ENCODE measurements around the gene SPATA16.
"Not testable (repeated sequence)": the region's sequence is repeated elsewhere in the genome, so short reads cannot be mapped to it uniquely, and the experiment has no call there.

Gene SPATA16, protein sequence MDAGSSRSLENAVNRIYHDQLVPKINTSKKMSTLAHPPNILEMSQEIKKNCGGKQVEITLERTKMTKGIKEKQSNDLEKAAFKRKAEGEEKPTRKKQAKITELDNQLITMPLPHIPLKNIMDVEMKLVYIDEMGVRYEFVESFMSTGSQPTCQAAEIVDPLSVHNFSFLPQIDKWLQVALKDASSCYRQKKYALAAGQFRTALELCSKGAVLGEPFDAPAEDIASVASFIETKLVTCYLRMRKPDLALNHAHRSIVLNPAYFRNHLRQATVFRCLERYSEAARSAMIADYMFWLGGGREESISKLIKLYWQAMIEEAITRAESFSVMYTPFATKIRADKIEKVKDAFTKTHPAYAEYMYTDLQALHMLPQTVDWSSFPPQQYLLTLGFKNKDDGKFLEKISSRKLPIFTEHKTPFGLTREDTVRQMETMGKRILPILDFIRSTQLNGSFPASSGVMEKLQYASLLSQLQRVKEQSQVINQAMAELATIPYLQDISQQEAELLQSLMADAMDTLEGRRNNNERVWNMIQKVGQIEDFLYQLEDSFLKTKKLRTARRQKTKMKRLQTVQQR

DNA sequence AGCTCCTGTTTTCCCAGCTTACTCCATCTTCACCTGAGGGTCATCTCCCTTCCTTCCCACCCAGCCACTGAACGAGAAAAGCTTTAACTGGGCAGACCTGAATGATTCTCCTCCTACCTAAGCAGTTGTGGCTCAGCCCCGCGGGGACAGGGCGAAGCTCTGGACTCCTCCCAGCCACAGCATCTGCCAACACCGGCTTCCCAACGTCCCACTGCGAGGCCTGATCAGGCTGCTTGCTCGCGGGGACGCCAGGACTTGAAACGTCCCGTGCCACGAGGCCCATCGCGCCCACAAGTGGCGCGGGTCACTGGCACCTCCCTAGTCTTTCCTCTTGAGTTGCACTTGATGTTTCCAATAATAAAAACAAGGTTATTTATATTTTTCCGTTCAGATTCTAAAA is at the start of gene SPATA16:
Gene SPATA16 (minus strand): TSS at position 250 of the 400 bp plus-strand sequence. CDS start 23,504 bp downstream, outside the sequence.
- DNase-seq: no peak

DNA sequence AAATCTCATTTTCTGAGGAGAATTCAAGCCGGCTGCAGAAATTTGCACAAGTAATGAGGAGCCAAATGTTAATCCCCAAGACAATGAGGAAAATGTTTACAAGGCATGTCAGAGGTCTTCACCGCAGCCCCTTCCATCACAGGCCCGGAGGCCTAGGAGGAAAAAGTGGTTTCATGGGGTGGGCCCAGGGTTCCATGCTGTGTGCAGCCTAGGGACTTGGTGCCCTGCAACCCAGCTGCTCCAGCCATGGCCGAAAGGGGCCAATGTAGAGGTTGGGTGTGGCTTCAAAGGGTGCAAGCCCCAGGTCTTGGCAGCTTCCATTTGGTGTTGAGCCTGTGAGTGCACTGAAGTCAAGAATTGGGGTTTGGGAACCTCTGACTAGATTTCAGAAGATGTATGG is 42.0 kb upstream of the SPATA16 start:
- not testable (repeated sequence) for DNase-seq

DNA sequence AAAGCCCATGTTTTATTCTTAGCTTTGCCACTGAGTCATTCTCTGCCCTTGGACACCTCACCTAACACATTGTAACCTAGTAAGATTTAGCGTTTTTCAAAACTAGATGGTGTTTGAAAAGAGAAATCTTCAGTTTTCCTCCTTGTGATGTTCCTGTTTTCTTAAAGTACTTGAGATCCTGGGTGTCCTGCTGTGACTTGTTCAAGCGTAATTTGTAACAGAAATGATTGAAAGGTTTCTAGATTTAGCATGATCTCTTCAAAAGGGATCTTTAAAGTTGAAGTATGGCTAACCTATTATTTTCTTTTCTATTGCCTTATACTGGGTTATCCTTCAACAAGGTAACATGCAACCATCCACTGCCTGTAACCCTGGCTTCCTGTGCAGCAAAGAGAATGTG is 32.6 kb upstream of the SPATA16 start:
- DNase-seq: no peak

DNA sequence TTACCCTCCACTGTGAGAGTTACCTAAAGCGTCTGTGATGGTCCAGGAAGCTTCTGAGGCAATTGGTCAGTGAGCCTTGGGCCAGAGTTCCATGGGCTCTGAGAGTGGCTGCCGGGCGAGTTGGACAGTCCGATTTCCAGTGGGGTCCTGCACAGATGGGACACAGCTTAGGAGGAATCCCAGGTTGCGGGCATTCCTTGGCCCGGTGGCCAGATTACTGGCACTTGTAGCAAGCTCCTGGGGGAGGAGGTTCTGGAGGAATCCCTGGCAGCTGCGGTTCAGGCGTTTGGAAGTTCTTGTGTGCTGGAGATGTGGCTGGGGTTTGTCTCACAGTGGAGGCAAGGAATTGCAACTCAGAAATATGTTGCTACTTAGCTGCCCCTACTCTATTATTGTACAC is 18.1 kb upstream of the SPATA16 start:
- DNase-seq: not testable (repeated sequence)

DNA sequence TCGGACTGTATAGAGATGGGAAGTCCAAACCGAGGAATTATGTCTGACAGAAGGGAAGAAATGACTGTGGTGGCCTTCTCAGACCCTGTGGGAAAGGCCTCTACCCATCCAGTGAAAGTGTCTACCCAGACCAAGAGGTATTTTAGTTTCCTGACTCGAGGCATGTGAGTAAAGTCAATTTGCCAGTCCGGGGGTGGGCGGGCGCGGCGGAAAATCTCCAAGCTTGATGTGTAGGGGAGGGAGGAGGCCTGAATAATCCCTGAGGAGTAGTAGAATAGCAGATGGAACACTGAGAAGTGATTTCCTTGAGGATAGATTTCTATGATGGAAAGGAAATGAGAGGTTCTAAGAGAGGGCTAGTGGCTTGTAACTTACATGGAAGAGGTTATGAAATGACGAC is 15.5 kb upstream of the SPATA16 start:
- DNase-seq: peak in 3 of 56 donors; percentile 1 to 2 (median 2)

DNA sequence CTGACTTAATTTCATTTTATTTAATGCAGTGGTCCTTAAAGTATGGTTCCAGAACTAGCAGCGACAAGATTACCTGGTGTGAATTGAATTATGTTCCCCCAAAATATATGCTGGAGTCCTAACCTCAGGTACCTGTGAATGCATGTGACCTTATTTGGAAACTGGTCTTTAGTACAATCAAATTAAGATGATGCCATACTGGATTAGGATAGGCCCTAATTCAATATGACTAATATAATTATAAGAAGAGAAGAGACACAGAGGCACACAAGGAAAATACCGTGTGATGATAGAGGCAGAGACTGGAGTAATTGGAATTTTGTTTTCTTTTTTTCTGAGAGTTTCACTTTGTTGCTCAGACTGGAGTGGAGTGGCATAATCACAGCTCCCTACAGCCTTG is 12.6 kb upstream of the SPATA16 start:
- no peak for DNase-seq

DNA sequence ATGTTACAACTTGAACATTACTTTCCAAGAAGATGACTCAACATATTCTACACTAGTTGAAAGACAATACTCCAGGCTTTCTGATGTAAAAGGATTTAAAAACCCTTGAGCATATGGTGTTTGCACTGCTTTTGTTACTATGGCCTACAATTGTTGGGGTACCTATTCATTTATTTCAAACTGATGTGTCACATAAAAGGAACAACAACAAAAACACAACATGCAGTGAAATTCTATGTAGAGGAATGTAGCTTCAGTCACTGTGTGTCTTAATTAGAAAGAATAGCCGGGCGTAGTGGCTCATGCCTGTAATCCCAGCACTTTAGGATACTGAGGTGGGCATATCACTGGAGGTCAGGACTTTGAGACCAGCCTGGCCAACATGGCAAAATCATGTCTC is 1.6 kb downstream of the SPATA16 start:
- DNase-seq: no peak

DNA sequence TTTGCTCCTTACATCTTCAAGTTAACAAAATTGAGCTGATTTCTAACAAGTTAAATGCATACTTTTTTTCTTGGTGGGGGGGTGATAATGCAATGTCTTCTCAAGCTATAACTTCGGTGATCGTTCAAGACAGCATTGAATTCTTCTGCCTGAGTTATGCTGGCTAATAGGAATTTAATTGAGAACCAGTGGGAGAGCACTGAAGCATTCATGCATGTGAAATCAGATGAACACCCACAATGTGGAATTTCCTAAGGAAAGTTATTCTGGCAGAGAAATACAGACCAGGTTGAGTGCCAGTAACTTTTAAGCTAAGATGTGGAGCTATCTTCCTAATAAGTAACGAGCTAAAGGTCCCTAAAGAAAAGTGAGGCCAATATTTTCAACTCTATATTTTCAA is 3.0 kb downstream of the SPATA16 start:
- DNase-seq: no peak

DNA sequence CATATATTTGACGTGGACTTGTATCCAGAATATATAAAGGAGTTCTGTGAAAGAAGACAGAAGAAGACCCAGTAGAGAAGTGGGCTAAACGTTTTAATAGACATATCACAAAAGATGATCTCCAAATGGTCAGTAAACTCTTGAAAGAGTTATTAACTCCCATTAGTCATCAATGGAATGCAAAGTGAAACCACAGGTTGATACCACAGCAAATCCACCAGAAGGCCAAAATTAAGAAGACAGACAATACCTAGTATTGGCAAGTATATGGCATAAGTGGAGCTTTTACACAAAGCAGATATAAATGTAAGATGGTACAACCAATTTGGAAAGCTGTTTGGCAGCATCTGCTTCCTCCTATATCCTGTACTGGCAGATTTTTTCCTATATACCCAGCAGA is 6.0 kb downstream of the SPATA16 start:
- DNase-seq: no peak

DNA sequence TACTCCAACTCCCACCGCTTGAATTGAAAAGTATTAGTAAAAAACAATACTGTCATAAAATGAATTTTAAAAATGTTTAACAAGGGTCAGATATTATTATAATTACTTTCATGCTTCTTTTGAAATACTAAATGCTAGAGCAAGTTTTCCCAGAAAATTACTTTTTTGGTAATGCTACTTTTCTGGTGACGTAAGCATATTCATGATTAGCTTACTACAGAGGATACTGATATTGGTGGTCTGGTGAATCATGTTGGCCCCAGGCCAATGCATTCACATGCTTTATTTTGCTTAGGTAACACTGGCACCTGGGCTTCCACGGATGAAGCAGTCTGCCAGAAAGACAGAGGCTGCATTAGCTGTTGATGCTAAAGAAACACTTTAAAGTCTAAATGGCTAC is 12.4 kb downstream of the SPATA16 start:
- DNase-seq: no peak

DNA sequence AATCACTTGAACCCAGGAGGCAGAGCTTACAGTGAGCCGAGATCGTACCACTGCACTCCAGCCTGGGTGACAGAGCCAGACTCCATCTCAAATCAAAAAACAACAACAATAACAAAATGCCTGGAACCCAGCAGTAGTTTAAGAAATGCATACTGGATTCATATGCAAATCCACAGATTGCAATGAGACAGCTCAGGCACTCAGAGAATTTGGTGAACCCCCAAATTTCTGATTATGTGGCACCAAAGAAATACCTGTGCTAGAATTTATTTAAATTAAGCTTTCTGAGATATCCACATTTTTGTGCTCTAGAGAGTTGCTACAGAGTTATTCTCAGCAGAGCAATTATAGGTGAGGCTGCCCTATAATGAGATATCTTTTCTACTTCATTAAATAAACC is 29.7 kb downstream of the SPATA16 start:
- DNase-seq: no peak

DNA sequence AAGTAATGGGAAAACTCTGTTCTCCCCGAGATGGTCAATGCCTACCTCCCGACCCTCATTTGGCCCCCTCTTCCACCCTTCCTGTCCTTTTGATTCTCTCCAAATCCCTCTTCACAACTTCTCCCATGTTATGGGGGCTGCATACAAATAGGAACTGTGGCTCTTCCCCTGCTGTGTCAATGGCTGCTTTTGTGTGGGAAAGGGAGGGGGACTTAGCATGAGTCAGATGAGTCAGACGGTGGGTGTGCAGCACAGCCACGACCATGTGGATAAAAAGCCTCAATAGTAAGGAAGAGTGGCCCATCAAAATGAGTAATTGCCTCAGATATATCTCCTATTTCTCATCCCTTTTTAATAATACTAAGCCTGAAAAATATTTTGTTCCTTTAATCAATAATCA is 31.9 kb downstream of the SPATA16 start:
- peak in 9 of 56 donors; percentile 1 to 18 (median 1) for DNase-seq

DNA sequence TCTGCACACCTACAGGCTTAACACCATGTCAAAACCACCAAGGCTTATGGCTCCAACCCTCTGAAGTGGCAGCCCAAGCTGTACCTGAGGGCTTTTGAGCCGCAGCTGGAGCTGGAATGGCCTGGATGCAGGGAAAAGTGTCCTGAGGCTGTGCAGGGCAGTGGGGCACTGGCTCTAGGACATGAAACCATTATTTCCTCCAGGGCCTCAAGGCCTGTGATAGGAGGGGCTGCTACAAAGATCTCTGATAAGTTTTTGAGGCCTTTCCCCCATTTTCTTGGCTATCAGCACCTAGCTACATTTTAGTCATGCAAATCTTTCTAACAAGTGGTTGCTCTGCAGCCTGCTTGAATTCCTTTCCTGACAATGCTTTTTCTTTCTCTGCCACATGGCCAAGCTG is 37.6 kb downstream of the SPATA16 start:
- no peak for DNase-seq

DNA sequence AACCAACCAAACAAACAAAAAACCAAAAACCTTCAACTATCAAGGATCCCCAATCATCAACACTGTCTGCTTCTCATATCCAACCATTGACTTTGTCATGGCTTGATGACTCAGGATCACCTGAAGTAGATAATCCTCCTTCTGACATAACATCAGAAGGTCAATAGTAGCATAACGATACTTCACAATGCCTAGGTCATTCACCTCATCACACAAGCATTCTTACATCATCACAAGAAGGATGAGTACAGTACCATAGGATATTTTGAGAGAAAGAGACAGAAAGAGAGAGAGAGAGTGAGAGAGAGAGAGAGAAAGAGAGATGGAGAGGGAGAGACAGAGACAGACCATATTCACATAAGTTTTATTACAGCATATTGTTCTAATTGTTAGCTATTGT is 42.1 kb downstream of the SPATA16 start:
- no peak for DNase-seq

DNA sequence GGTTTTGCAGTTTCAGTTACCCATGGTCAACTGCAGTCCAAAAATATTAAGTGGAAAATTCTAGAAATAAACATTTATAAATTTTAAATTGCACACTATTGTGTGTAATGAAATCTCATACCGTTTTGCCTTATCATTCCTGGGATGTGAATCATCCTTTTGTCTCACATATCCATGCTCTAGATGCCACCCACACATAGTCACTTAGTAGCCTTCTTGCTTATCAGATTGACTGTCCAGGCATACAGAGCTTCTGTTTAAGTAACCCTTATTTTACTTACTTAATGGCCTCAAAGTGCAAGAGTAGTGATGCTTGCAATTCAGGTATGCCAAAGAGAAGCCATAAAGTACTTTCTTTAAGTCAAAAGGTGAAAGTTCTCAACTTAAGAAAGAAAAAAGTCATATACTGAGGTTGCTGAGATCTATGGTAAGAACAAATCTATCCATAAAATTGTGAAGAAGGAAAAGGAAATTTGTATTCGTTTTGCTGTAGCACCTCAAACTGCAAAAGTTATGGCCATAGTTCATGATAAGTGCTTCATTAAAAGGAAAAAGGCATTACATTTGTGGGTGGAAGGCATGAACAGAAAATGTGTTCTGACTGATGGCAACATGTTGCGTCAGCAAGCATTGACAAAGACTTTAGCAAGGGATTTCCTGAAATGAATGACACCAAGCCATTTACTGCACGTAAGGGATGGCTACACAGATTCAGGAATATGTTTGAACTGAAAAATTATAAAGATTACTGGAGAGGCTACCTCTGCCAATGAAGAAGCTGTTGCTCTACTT is 43.8 kb downstream of the SPATA16 start:
- DNase-seq: no peak

DNA sequence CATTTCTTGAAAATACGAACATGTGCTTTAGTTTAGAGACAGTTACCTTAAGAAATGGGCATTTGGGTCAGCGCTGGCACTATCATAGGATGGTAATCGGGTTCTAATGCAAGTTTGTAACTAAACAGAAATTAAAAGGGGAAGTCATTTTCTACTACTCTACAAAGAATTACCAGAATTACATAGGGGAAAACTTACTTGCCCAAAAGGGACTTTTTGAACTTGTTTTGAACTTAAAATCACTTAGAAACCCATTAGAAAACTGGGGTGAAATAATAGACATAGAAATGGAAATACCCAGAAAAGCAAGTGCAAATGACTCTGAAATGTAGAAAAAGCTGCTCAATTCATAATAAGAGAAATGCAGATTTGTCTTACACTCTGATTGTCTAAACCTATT is 44.9 kb downstream of the SPATA16 start:
- no peak for DNase-seq

DNA sequence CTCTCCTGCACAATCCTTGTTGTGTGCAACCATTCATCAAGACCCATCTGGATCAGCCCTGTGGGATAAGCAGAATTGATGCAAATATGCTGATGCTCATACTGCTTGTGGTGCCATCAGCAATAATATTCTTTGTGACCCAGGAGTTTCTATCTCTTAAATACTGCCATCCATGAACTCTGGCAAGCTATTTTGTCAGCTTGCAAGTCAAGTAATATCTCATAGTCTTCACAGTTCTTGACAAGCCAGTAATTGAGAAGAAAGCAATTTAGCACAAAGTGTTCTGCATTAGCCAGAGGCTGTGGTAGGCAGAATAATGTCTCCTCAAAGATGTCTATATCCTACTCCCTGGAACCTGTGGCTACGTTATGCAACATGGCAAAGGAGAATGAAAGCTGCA is 49.0 kb downstream of the SPATA16 start:
- DNase-seq: no peak

DNA sequence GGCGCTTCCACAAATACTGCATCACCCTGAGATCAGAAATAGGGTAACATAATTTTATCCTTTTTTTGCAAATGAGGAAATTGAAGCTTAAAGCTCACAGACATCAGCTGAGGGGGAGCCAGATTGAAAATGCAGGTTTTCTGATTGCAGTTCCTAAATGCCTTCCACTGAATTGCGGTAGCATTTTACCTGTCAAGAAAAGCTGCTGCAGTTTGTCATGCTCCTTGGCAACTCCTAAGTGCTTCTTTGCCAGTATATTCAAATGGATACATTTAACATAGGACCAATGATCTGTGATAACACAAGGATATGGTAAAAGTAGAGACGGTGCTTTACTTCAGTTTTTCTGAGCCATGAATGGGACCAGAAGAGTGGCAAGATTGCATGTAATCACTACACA is 50.5 kb downstream of the SPATA16 start:
- no peak for DNase-seq

DNA sequence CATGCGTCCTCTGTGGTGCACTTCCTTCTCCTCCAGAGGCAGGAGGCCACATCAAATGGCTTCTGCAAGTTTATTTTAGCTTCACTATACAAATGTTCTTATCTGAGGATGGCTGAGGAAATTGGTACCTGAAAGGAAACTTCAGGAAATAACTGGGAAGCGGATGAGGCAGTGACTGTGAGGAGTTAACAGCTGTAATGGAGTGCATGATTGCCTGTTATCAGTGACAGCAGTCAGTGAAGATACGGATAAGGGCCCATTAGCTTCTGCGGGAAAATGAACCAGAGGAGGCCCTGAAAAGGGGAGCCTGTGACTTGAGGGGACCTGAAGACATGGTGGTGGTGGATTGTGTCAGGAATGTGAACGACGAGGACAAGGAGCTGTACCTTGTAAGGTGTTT is 51.8 kb downstream of the SPATA16 start:
- no peak for DNase-seq

DNA sequence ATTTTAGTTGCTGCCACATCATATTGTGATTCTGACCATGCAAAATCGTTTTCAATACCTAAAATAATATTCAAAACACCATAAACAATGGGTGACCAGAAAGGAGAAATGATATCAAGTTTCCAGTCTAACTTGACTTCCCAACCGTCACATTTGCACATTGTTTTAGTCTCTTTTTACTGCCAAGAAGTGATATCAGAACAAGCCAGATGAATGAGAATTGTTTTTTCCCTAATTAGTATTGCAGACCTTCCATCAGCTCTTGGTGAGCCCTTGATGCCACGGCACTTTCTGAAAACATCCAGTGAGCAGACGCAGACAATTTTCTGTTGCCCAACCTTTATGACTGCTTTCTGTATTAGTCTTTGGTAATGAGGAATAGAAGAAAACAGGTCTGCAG is 62.5 kb downstream of the SPATA16 start:
- DNase-seq: peak in 1 of 56 donors; percentile 5

DNA sequence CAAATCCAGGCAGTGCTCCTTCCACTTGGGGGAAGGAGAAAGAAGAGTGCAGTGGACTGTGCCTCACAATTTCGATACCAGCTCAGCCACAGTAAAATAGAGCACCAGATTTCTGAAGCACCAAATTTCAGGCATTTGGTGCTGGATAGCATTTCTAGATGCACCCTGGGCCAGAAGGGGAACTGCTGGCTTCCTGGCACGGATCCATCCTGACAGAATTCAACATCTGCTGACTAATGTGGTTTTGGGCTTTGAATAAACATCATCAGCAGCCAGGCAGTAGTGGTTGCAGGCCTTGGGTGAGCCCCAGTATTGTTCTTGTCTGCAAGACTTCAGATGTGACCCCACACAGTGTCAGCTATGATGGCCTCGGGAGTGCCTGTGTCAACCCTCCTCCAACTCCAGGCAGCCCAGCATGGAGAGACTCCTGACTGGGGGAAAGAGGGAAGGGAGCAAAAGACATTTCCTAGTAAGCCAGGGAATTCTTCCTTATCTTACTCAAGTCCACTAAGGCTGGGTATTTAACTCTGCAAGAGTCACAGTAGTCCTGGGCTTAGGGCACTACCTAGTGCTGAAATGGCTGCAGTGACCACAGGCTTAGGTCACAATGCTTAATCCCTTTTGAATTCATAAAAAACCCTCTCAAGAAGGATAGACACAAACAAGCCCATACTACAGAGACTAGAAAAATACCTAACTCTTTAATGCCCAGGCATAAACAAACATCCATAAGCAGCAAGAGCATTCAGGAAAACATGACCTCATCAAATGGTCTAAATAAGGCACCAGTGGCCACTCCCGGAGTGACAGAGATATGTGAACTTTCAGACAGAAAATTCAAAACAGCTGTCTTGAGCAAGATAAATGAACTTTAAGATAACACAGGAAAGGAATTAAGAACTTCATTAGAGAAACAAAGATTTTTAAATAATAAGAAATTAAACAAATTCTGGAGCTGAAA is 74.7 kb downstream of the SPATA16 start:
- DNase-seq: no peak
